Fibroblast of skin of left biceps (primary cell): ENCODE measurements around the gene MUC5AC.
"Not testable (repeated sequence)": the region's sequence is repeated elsewhere in the genome, so short reads cannot be mapped to it uniquely, and the experiment has no call there.

Experiments used
- DNase-seq, 2 experiments: peaks; one replicate each; pipeline ENCODE4 v3.0.0-alpha.2; 2013; ENCODE audit warnings: low read depth in 2 of 2

MUC5AC gene

DNA sequence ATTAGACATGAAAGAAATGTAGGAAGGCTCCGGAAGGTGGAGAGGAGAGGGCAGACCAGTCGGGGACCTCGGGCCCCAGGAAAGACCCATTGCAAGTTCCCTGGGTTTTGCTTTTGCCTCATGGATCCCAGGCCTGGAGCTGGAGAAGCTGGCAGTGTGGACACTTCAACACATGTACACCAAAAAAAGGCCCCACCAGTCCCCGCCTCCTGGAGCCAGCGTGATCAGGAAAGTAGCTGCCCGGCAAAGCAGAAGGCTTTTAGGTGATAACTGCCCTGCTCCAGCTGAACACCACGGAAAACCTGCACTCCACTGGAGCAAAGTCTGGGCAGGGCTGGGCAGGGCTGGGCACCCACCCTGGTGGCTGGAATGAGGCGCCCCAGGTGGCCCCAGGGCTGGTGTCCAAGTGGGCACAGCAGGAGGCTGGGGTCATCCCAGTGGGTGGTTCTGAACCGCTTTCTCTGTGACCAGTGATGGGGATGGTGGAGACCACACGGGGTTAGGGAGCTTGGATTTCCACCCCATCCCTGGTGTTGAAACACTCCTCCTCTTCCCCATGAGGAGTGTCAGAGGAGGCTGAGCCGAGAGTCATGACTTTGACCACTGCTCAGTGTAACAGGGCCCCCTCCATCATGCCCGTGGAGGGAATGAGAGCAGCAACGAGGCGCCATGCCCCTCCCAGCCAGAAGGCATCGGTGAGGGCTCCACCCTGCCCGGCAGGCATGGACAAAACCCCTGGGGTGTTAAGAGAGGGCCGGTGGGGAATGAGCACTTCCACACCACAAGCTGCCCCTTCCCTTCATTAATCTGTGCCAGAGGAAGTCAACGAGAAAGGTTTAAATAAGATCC lies 16.9 kb upstream of the MUC5AC start:
- DNase-seq: no peak

DNA sequence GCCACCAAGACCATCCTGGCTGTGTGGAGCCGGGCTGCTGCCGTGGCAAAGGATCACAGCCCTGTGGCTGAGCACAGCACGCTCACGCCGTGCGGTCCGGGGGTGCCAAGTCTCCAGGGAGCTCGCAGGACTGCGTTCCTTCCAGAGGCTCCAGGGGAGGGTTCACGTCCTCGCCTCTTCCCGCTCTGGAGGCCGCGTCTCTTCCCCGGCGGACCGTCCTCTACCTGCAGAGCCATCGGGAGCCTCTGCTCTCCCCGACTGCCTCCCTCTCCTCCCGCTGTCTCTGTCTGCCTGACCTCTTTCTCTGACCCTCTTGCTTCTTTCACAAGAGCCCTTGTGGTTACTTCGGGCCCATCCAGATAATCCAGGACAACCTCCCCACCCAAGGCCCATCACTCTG lies 11.4 kb upstream of the MUC5AC start:
- DNase-seq: no peak

DNA sequence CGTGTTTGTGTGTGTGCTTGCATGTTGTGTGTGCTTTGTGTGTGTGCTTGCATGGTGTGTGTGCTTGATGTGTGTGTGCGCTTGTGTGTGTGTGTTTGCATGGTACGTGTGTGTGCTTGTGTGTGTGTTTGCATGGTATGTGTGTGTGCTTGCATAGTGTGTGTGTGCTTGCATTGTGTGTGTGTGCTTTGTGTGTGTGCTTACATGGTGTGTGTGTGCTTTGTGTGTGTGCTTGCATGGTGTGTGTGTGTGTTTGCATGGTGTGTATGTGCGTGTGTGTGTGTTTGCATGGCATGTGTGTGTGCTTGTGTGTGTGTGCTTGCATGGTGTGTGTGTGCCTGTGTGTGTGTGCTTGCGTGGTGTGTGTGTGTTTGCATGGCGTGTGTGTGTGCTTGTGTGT lies 10.0 kb upstream of the MUC5AC start:
- DNase-seq: no peak

DNA sequence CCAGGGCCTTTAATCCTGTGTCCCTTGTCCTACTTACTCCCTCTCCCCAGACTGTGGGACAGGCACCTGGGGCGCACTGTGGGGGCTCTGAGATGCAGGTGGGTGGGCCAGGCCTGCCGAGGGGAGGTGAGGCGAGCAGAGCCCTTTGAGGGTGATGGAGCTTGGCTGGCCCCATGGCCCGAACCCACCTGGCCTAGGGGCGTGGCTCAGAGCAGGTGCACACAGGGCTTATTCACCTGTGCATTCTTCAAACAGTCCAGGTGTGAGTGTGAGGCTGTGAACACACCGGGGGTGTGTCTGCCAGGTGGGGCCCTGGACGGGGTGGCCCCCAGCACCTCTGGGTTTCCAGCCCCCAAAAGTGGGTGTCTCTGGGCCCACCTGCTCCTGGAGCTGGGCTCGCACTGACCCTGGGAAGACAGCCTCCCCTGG lies 9.0 kb upstream of the MUC5AC start:
- no peak for DNase-seq

DNA sequence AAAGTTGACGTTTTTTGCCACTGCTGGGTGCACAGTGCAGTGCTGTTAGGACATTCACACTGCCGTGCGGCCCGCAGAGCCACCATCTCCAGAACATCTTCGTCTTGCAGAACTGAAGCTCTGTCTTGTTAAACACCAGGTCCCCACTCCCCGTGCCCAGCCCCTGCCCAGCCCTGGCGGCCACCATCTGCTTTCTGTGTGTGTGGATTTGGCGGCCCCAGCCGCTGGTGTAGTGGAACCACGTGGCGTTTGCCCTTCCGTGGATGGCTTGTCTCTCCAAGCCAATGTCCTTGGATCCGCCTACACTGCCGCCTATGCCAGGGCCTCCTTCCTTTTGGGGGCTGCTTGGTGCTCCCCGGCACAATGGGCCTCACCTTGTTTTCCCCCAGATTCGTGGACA lies 8.2 kb upstream of the MUC5AC start:
- DNase-seq: no peak

DNA sequence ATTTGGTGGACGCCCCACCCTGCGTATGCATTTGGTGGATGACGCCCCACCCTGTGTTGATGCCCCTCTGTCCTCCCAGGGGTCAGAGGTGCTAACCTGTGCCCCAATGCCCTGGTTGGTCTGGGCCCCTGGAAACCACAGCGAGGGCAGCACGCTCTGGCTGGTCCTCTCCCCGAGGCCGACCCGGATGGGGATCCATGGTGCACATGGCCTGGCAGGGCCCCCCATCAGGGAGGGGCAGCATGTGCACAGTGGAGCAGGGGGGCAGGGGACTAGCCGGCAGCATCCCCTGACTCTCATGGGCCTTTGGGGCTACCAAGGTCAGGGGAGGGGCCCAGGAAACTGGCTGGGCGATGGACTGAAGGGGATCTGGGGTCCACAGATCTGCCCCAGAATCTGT lies 7.6 kb upstream of the MUC5AC start:
- no peak for DNase-seq

DNA sequence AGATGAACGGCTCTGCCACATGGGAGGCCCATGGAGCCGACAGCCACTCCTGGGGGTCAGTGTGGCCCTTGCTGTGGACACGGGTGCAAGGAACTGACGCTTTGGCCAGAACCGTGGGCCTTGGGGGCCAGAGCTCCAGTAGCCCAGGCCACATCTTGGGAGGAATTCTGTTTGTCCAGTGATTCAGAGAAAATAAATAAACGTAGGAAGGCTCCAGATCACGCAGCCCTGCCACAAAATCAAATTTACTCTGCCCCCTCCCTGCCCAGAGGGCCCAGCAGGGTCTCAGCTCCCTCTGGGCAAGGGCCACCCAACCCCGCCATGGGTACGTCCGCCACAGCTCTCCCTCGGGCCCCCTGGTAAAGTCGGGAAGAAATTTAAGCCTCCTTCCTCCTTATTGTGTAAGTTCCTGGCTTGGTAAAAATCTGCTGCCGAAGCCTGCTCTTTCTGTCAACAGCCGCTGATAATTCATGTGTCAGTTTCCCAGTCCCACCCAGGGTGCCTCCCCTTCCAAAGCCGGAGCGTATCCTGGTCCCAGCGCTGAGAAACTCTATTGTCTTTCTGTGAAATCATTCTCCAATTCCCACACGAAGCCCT lies 6.9 kb upstream of the MUC5AC start:
- DNase-seq: no peak

DNA sequence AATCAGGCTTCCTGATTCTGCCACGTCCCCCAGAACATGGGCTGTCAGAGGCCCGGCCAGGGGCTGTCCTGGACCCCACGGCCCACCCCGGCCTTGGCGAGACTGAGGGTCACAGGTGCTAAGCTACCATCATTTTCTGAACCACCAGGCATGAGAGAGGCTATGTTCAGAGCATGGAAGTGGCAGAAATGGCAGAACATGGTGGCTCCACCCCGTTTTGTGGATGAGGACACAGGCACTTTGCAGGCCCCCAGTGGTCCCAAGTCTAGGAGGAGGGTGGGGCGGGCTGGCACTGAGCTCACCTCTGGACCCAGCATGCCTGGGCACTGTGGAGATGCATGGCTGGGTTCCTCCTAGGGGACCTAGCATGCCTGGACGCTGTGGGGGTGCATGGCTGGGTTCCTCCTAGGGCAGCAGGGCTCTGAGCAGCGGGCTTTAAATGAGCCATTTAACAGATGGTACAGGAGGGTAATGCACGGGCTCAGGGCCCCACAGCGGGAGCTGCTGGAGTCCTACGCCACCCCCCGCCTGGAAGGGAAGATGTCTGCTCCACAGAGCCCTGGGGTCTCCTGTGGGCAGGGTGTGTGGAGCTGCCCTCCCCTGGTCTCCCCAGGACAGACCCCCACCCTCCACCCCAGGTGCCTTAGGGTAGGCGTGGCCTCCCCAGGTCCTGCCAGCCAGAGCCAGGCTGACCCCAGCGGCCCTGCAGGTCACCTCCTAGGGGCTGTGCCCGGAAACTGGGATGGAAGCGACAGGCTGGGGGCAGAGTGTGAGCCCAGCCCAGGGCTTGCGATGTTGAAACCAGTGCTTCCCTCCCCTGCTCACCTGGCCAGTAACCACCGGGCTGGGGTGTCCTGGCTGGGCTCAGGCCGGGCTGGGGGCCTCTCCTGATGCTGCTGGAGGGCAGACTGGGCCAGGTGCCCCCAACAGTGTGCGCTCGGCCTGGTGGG lies 6.1 kb upstream of the MUC5AC start:
- no peak for DNase-seq

DNA sequence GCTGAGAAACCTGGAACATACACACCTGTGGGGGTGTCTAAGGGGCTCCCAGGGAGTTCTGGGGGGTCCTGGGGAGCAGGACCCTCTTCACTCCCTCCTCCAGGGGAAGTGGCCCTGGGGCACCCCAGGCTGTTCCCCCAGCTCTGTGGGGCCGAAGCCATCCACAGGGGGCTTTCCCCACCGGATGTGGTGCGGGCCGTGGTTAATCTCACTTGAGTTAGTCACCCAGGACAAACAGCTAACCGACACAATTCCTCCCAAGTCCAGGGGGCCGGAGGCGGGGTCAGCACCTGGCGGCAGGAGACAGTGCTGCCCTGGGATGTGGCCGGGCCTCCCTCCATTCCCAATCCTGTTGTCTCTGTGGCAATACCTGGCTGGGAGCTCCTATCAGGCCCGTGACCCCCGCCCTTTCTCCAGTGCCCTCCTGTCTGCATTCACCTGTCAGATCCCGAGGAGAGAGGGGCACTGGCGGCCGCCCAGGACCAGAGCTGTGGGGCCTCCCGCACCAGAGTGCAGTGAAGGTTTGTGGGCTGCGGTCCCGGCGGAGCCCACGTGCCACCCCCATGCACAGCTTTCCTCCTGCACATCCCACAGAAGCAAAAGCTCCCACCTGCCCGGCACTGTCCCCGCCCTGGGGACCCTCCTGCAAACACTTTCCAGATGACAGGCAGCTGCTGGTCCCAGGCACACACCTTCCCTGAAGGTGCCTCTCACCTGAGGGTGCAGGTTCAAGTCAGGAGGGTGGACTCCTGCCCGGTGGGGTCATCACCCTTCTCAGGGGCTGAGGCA lies 5.2 kb upstream of the MUC5AC start:
- no peak for DNase-seq

DNA sequence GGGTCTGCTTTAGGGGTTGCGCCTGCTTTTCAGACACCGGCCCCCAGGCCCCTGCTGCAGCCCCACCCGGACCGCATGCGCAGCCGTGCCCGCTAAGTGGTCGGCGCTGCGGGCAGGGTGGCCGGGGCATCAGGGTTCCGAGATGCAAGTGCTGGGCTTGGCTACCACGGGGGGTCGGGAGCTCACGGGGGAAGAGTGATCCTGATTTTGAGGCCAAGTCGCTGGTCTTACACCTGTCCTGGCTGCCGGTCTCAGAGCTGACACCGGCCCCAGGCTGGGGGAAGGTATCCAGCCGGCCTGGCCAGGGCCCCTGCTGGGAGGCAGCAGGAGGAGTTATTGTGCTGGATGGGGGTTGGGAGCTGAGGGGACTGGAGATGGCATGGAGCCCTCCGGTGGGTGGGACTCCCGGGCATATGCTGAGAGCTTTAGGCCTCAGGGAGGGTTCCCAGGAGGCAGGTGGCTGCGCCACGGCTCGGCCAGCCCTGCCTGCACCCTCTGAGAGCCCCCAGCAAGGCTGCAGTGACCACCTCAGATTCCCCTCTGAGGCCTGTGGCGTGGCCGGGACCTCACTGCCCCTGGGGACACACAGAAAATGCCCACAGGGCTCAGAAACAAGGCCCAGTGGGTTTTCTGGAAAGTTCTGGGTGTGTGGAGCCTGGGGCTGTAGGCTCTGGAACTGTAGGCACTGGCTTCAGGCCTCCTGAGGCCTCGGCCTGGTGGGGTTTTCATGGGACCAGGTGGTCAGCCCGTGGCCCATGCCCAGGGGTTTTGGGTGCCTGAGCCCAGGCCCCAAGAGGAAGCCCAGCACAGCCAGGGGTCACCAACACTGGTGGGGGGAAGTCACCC lies 4.4 kb upstream of the MUC5AC start:
- no peak for DNase-seq

DNA sequence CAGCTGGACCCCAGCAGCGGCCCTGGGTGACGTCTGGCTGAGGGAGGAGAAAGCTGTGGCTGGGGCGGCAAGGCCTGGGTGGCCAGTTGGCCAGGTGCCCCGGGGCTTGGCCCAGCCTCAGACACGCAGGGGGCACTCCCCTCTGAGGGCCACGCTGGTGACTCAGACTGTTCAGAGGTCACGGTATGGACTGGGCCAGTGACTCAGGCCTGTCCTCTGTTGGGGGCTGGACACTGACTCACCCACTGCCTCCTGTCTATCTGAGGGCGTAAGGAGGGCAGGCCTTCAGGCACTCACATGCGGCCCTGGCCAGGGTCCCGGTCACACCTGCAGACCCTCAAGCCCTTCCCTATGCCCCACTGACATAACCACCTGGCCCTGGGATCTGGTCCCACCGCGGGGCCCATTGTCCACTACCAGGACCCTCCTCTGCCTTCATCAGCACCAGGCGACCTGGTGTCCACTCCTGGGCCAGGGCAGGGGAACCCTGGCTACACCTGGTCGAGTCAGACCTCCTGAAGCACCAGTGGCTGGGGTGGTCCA lies 3.7 kb upstream of the MUC5AC start:
- DNase-seq: no peak

DNA sequence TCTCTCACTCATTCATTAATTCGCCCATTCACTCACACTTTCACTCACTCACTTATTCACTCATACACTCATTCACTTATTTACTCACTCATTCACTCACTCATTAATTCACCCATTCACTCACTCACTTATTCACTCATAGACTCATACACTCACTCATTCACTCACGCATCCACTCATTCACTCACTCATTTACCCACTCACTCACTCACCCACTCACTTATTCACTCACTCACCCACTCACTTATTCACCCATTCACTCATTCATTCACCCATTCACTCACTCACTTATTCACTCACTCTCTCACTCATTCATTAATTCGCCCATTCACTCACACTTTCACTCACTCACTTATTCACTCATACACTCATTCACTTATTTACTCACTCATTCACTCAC lies 3.1 kb upstream of the MUC5AC start:
- not testable (repeated sequence) for DNase-seq

DNA sequence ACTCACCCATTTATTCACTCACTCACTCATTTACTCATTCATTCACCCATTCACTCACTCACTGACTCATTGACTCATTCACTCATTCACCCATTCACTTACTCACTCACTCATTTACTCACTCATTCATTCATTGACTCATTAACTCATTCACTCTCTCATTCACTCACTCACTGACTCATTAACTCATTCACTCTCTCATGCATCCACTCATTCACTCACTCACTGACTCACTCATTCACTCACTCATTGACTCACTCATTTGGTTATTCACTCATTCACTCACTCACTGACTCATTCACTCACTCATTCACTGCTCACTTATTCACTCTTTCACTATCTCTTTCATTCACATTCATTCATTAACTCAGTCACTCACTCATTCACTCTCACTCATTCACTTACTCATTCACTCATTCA lies 2.5 kb upstream of the MUC5AC start:
- DNase-seq: no peak

DNA sequence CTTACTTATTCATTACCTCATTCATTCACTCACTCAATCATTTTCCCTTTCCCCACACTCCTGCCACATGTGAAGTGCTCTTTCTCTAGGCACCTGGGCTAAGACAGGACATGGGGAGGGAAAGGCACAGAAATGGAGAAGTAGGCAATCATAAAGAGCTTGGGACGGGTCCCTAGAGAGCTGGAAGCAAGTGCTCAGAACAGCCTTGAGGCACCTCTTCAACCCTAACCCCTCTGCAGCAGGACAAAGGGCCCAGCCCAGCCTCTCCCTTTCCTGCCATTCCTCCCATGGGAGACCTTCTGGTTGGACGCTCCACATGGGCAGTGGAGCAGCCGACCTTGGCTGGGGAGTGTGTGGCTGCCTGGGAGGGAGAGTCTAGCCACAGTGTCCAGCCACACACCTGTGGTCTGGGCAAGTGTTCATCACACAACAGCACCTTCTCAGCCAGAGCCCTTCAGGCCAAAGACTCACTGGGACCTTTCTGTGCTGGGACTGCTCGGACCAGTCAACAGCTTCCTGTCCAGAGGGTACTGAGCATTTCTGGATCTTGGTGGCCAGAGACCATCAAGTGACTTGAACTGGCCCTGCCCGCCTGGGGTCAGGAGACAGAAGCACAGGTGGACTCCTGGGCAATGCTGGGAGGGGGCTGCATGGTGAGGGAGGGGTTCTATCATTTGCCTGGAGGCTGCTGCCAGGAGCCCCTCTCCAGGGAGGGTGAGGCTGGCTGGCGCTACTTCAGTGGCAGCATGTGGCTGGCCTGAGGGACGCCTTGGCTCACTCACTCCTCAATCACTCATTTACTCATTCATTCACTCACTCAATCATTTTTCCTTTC lies 1.0 kb upstream of the MUC5AC start:
- DNase-seq: no peak

DNA sequence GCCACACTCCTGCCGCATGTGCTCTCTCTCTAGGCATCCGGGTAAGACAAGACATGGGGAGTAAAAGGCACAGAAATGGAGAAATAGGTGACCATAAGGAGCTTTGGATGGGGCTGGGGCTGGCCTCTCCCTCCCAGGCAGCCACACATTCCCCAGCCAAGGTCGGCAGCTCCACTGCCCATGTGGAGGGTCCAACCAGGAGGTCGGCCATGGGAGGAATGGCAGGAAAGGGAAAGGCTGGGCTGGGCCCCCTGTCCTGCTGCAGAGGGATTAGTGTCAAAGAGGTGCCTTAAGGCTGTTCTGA lies 460 bp upstream of the MUC5AC start:
- no peak for DNase-seq

DNA sequence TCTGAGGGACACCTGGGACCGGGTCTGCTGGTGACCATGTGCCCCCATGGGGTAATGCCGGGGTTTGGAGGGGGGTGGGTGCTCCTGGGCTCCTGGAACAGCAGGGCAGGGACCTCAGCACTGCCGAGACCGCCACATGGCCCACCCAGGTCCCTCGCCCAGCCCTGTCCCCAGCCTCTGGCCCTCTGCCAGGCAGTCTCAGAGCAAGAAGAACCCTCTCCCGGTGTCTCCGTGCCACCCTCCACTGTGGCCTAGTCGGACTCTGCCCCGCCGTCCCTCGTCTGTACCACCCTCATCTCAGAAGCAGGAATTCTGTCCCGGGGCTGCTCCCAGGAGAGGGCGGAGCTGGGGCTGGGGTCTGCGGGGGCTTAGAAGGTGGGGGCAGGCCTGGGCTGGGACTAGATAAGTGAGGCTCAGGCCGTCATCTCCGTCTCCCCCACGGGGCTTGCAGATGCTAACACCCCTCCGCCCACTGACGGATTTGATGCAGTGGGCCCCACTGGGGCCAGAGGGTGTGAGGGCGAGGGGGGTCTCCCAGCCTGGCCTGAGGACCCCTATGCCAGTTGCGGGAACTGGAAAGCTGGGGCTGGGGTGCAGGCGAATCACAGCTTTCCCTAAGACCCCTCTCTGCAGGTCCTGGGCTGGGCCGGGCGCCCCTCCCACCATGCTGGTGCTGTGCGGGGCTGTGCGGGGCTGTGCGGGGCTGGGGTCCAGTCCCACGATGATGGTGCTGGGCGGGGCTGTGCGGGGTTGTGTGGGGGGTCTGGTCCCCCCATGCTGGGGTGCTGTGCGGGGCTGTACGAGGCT lies 1.1 kb downstream of the MUC5AC start:
- DNase-seq: no peak

DNA sequence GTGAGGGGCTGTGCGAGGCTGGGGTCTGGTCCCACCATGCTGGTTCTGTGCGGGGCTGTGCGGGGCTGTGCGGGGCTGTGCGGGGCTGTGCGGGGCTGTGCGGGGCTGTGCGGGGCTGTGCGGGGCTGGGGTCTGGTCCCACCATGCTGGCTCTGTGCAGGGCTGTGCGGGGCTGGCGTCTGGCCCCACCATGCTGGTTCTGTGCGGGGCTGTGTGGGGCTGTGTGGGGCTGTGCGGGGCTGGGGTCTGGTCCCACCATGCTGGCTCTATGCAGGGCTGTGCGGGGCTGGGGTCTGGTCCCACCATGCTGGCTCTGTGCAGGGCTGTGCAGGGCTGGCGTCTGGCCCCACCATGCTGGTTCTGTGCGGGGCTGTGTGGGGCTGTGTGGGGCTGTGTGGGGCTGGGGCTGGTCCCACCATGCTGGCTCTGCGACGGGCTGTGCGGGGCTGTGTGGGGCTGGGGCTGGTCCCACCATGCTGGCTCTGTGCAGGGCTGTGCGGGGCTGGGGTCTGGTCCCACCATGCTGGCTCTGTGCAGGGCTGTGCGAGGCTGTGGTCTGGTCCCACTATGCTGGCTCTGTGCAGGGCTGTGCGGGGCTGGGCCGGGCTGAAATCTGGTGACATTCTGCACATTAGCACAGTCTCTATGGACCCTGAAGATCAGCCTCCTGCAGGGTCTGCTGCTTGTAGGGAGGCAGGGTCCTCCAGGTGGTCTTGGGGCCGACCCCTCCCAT lies 1.9 kb downstream of the MUC5AC start:
- DNase-seq: not testable (repeated sequence)
